ENCODE measurements around the gene CABP7. TPM values are rescaled to one million over a fixed set of nuclear protein-coding genes. Genes with fewer than 3 reads are reported as not detected.

Gene CABP7
- total and polyA plus RNA-seq, 2 of the 13 experiments (the other 11 are each of a cell fraction or from before 2014, with no cell fraction given): 0.08 TPM; not detected in 1

DNA sequence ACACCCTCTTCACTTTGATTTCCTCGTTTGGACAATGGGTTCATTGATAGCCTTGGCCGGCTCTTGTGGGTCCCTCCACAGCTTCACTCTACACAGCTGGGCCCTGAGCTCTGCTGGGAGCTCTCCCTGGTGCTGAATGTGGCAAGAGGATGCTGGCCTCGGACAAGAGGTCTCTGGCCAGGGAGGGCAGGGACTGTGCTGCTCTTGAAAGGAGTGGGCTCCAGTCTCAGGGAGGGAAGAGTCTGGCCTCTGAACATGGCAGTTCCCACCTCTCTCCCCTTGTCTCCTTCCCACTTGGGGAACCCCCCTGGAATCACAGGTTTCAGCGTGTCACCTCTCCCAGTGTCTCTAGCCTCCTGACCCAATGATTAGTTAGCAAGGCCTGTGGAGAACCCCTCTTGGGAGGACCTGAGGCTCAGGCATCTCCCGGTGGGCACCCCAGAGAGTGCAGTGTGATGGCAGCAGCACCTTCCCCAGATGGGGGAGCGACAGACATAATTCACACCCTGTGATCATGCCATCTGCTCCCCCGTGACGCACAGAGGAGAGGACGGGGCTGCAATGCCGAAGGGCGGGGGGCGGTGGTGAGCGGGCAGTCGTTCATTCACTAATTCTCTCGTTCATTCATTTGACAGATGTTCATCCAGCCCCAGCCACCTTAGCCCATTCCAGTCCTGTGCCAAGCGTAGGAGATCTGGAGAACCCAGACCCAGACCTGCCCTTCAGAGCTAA, 2.8 kb upstream of the CABP7 start (continued):
- TF ChIP-seq, protein P1, sequence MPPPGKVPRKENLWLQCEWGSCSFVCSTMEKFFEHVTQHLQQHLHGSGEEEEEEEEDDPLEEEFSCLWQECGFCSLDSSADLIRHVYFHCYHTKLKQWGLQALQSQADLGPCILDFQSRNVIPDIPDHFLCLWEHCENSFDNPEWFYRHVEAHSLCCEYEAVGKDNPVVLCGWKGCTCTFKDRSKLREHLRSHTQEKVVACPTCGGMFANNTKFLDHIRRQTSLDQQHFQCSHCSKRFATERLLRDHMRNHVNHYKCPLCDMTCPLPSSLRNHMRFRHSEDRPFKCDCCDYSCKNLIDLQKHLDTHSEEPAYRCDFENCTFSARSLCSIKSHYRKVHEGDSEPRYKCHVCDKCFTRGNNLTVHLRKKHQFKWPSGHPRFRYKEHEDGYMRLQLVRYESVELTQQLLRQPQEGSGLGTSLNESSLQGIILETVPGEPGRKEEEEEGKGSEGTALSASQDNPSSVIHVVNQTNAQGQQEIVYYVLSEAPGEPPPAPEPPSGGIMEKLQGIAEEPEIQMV (CRISPR knock-in tag; IDR thresholded peaks at IDR 0.05; ENCODE audit: low read depth): peak; percentile 77; the same call in 1 of the 2 replicates
- TF ChIP-seq HDAC2 (CRISPR knock-in tag; IDR thresholded peaks at IDR 0.05) (peak; percentile 93), FOXM1 (CRISPR knock-in tag; IDR thresholded peaks at IDR 0.05) (no peak), ZNF768 (CRISPR knock-in tag; IDR thresholded peaks at IDR 0.05) (0 out of 2 replicates have a peak, but pooled peaks have one; percentile 23), GFI1 (CRISPR knock-in tag; IDR thresholded peaks at IDR 0.05; ENCODE audit: borderline replicate concordance) (peak; percentile 82), NR2F6 (IDR thresholded peaks at IDR 0.05) (no peak), NR2F6 (CRISPR knock-in tag; IDR thresholded peaks at IDR 0.05) (peak; percentile 50; the same call in 1 of the 2 replicates), SRSF4 (IDR thresholded peaks at IDR 0.05; ENCODE audit: low read depth, low read length, poor library complexity, severe bottlenecking) (no peak), NKX3-1 (CRISPR knock-in tag; IDR thresholded peaks at IDR 0.05) (peak; percentile 96), XRCC5 (optimal IDR thresholded peaks at IDR 0.05; ENCODE audit: low read length) (peak; percentile 95), GLI4 (CRISPR knock-in tag; IDR thresholded peaks at IDR 0.05; ENCODE audit: borderline replicate concordance) (no peak), ZNF562 (CRISPR knock-in tag; IDR thresholded peaks at IDR 0.05; ENCODE audit: borderline replicate concordance) (no peak), HOXD1 (CRISPR knock-in tag; IDR thresholded peaks at IDR 0.05) (0 out of 2 replicates have a peak, but pooled peaks have one; percentile 35), STAG1 (CRISPR knock-in tag; IDR thresholded peaks at IDR 0.05) (no peak), YEATS2 (CRISPR knock-in tag; IDR thresholded peaks at IDR 0.05; ENCODE audit: borderline replicate concordance) (peak; percentile 79; the same call in 1 of the 2 replicates), HNRNPH1 (optimal IDR thresholded peaks at IDR 0.05; ENCODE audit: low read depth, low read length) (no peak), TSC22D2 (CRISPR knock-in tag; IDR thresholded peaks at IDR 0.05; ENCODE audit: borderline replicate concordance) (peak; percentile 99), ZNF724P (CRISPR knock-in tag; IDR thresholded peaks at IDR 0.05; ENCODE audit: borderline replicate concordance) (no peak)
- TF ChIP-seq, protein P2, sequence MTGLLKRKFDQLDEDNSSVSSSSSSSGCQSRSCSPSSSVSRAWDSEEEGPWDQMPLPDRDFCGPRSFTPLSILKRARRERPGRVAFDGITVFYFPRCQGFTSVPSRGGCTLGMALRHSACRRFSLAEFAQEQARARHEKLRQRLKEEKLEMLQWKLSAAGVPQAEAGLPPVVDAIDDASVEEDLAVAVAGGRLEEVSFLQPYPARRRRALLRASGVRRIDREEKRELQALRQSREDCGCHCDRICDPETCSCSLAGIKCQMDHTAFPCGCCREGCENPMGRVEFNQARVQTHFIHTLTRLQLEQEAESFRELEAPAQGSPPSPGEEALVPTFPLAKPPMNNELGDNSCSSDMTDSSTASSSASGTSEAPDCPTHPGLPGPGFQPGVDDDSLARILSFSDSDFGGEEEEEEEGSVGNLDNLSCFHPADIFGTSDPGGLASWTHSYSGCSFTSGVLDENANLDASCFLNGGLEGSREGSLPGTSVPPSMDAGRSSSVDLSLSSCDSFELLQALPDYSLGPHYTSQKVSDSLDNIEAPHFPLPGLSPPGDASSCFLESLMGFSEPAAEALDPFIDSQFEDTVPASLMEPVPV (CRISPR knock-in tag; IDR thresholded peaks at IDR 0.05): peak; percentile 84; the same call in 1 of the 2 replicates
- TF ChIP-seq, protein P3, sequence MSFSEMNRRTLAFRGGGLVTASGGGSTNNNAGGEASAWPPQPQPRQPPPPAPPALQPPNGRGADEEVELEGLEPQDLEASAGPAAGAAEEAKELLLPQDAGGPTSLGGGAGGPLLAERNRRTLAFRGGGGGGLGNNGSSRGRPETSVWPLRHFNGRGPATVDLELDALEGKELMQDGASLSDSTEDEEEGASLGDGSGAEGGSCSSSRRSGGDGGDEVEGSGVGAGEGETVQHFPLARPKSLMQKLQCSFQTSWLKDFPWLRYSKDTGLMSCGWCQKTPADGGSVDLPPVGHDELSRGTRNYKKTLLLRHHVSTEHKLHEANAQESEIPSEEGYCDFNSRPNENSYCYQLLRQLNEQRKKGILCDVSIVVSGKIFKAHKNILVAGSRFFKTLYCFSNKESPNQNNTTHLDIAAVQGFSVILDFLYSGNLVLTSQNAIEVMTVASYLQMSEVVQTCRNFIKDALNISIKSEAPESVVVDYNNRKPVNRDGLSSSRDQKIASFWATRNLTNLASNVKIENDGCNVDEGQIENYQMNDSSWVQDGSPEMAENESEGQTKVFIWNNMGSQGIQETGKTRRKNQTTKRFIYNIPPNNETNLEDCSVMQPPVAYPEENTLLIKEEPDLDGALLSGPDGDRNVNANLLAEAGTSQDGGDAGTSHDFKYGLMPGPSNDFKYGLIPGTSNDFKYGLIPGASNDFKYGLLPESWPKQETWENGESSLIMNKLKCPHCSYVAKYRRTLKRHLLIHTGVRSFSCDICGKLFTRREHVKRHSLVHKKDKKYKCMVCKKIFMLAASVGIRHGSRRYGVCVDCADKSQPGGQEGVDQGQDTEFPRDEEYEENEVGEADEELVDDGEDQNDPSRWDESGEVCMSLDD (CRISPR knock-in tag; IDR thresholded peaks at IDR 0.05; ENCODE audit: borderline replicate concordance): no peak
- TF ChIP-seq, protein P4, sequence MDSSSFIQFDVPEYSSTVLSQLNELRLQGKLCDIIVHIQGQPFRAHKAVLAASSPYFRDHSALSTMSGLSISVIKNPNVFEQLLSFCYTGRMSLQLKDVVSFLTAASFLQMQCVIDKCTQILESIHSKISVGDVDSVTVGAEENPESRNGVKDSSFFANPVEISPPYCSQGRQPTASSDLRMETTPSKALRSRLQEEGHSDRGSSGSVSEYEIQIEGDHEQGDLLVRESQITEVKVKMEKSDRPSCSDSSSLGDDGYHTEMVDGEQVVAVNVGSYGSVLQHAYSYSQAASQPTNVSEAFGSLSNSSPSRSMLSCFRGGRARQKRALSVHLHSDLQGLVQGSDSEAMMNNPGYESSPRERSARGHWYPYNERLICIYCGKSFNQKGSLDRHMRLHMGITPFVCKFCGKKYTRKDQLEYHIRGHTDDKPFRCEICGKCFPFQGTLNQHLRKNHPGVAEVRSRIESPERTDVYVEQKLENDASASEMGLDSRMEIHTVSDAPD (CRISPR knock-in tag; IDR thresholded peaks at IDR 0.05): no peak
- TF ChIP-seq, protein P5, sequence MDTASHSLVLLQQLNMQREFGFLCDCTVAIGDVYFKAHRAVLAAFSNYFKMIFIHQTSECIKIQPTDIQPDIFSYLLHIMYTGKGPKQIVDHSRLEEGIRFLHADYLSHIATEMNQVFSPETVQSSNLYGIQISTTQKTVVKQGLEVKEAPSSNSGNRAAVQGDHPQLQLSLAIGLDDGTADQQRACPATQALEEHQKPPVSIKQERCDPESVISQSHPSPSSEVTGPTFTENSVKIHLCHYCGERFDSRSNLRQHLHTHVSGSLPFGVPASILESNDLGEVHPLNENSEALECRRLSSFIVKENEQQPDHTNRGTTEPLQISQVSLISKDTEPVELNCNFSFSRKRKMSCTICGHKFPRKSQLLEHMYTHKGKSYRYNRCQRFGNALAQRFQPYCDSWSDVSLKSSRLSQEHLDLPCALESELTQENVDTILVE (CRISPR knock-in tag; IDR thresholded peaks at IDR 0.05): peak; percentile 96
